PFSK-1 (cell line): ENCODE results near the gene ATP1B2.

Experiments
- POLR2AphosphoS5 ChIP-seq: IDR thresholded peaks from 2 replicates; pipeline ENCODE4 v1.6.1; 2012; ENCODE audit warnings: low read depth, mild to moderate bottlenecking, control low read depth, low read length, moderate library complexity
- SIN3A ChIP-seq: IDR thresholded peaks from 2 replicates; pipeline ENCODE4 v1.6.1; 2012; ENCODE audit warnings: mild to moderate bottlenecking, low read length, moderate library complexity, borderline replicate concordance; ENCODE audit not compliant: insufficient read depth
- TAF1 ChIP-seq: IDR thresholded peaks from 2 replicates; pipeline ENCODE4 v1.6.1; 2012; ENCODE audit warnings: low read length, control low read depth, borderline replicate concordance; ENCODE audit not compliant: insufficient read depth
- TF ChIP-seq, protein P1 (sequence below), 2 experiments: IDR thresholded peaks; 2 replicates each; pipeline versions ENCODE4 v1.6.1 to v1.8.0; 2011 to 2012; ENCODE audit warnings: low read depth in 2 of 2, low read length in 2 of 2, control low read depth in 1 of 2, inconsistent platforms in 1 of 2, mild to moderate bottlenecking in 1 of 2, moderate library complexity in 1 of 2; ENCODE audit not compliant: insufficient read depth in 1 of 2

DNA sequence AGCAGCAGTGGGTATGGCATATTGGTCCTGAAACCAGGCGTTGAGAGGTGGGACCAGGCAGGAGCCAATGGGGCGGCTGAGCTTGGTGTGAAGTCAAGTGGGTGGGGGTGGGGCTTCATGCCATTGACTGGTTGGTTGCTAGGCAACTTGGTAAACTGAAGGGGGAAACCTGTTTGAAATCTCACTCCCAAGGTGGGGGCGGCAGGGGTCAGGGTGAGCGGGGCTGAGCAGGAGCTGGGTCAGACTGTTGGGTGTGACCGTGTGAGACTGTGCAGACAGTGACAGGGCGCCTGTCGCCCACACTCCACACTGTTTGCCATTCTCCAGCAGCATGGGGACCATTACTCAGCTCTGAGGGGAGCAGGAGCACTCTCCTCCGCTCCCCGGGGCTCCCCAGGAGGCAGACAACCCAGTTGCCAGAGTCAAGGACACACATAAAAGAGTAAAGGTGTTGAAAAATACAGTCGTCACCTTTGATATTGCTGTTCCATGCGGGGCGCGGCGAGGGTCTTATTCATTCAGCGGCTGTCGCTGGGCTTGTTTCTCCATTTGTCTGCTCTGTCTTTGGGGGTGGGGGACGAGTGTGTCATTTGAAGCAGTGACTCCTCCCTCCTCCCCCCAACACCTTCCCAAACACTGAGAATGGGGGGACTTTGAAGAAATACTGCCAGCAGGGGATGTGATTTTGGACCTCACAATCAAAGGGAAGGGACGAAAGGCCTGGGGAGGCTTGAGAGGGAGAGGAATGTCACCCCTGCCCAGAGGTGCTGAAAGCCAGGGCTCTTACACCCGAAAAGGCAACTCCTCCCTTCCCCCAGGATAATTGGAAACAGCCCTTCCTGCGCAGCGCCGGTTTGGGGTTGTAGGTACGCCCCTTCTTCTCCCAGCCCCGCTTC lies 53.1 kb downstream of the ATP1B2 start:
- no peak for TF ChIP-seq TAF1
- no peak for TF ChIP-seq POLR2AphosphoS5
- no peak for TF ChIP-seq SIN3A
- TF ChIP-seq, protein P1, sequence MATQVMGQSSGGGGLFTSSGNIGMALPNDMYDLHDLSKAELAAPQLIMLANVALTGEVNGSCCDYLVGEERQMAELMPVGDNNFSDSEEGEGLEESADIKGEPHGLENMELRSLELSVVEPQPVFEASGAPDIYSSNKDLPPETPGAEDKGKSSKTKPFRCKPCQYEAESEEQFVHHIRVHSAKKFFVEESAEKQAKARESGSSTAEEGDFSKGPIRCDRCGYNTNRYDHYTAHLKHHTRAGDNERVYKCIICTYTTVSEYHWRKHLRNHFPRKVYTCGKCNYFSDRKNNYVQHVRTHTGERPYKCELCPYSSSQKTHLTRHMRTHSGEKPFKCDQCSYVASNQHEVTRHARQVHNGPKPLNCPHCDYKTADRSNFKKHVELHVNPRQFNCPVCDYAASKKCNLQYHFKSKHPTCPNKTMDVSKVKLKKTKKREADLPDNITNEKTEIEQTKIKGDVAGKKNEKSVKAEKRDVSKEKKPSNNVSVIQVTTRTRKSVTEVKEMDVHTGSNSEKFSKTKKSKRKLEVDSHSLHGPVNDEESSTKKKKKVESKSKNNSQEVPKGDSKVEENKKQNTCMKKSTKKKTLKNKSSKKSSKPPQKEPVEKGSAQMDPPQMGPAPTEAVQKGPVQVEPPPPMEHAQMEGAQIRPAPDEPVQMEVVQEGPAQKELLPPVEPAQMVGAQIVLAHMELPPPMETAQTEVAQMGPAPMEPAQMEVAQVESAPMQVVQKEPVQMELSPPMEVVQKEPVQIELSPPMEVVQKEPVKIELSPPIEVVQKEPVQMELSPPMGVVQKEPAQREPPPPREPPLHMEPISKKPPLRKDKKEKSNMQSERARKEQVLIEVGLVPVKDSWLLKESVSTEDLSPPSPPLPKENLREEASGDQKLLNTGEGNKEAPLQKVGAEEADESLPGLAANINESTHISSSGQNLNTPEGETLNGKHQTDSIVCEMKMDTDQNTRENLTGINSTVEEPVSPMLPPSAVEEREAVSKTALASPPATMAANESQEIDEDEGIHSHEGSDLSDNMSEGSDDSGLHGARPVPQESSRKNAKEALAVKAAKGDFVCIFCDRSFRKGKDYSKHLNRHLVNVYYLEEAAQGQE (IDR thresholded peaks at IDR 0.05; ENCODE audit: insufficient read depth in 1 of 2, low read depth in 2 of 2, low read length in 2 of 2), result no peak
